Measurements from ENCODE around the gene FAM81A.

The FAM81A gene

DNA sequence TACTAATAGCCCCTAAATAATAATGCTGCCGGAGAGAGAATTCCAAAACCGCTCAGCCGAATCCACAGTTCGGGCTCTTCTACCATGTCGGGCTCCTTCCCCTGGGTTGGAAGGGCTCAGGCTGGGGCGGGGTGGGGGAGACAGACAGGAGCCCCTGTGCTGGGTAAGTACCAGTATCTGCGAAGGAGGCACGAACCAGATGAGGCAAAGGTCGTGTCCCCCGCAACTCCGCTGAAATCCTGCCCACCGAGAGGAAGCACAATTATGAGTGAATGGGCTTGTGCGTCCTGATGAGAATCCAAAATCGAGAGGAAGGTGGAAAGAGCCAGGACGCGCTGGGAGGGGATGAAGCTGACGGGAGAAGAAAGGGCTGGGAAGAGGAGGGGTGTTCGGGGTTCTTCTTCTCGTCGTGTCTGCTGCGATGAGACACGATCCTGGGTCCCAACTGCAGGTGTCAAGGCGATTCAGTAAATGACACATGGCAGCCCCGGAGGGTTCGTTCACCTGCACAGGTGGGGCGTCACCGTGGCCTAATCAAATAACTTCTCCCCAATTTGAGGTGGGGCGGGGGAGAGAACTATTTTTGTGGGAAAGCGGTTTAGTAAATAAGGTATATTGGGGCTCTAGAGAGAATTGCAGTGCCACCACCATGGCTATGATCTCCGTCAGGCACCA lies 707 bp upstream of the FAM81A start:
- DNase-seq (ENCODE audit: low spot score), result no peak

DNA sequence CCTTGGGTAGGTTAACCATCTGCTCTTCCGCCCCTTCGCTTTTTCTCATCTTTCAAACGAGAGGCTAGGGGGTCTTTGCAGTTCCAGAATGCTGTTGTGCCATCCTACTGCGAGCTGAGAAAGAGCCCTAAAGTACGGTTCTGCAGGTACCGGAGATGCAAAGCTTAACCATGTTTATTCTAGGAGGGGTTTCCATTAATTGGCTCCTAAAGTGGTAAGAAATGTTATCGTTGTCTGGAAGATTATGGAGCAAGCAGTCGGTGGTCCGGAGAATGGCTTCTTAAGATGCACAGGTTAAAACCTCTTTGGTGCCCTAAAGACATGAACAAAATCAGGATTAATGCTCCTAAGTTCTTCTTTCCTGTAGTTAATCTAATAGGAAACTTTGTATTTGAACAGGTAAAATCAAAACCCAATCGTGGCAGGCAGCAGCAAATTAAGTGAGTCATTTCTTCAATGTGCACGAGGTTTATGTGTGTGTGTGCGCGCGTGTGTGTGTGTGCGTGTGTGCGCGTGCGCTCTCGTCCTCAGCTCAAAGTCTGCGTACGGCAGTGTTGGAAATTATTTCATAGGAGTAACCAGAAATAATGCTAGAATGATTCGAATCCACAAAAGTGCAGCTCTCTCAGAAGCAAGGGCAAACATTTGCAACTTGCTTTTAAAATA lies 772 bp downstream of the FAM81A start:
- Histone ChIP-seq H3K4me3 (ENCODE audit: severe bottlenecking) (peak overlapping the region; percentile 49), H3K36me3 (ENCODE audit: low read depth) (no peaks in the 10 kb centered on the region), H3K9me3 (ENCODE audit: severe bottlenecking) (no peaks in the 10 kb centered on the region), H3K27me3 (ENCODE audit: insufficient read depth, poor library complexity, severe bottlenecking) (peaks cover 15% of the 10 kb centered on the region), H3K4me1 (ENCODE audit: insufficient read depth, poor library complexity, severe bottlenecking) (no peaks in the 10 kb centered on the region), H3K27ac (ENCODE audit: poor library complexity, severe bottlenecking) (no peak overlapping the region)
- ATAC-seq (ENCODE audit: low read depth) (peak; percentile 3; the same call in 2 of the 3 replicates), DNase-seq (ENCODE audit: low spot score) (no peak)
- TF ChIP-seq, protein P1, sequence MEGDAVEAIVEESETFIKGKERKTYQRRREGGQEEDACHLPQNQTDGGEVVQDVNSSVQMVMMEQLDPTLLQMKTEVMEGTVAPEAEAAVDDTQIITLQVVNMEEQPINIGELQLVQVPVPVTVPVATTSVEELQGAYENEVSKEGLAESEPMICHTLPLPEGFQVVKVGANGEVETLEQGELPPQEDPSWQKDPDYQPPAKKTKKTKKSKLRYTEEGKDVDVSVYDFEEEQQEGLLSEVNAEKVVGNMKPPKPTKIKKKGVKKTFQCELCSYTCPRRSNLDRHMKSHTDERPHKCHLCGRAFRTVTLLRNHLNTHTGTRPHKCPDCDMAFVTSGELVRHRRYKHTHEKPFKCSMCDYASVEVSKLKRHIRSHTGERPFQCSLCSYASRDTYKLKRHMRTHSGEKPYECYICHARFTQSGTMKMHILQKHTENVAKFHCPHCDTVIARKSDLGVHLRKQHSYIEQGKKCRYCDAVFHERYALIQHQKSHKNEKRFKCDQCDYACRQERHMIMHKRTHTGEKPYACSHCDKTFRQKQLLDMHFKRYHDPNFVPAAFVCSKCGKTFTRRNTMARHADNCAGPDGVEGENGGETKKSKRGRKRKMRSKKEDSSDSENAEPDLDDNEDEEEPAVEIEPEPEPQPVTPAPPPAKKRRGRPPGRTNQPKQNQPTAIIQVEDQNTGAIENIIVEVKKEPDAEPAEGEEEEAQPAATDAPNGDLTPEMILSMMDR (IDR thresholded peaks at IDR 0.05; ENCODE audit: poor library complexity, severe bottlenecking), result no peak

More for the DNA sequence above, 707 bp upstream of the FAM81A start:
- Histone ChIP-seq H3K27ac (ENCODE audit: poor library complexity, severe bottlenecking) (no peak overlapping the region), H3K27me3 (ENCODE audit: insufficient read depth, poor library complexity, severe bottlenecking) (peaks cover 15% of the 10 kb centered on the region), H3K4me1 (ENCODE audit: insufficient read depth, poor library complexity, severe bottlenecking) (no peaks in the 10 kb centered on the region), H3K4me3 (ENCODE audit: severe bottlenecking) (peak overlapping the region; percentile 49), H3K36me3 (ENCODE audit: low read depth) (no peaks in the 10 kb centered on the region), H3K9me3 (ENCODE audit: severe bottlenecking) (no peaks in the 10 kb centered on the region)
- ATAC-seq (ENCODE audit: low read depth), result no peak
- TF ChIP-seq, protein P1 (IDR thresholded peaks at IDR 0.05; ENCODE audit: poor library complexity, severe bottlenecking), result no peak

DNA sequence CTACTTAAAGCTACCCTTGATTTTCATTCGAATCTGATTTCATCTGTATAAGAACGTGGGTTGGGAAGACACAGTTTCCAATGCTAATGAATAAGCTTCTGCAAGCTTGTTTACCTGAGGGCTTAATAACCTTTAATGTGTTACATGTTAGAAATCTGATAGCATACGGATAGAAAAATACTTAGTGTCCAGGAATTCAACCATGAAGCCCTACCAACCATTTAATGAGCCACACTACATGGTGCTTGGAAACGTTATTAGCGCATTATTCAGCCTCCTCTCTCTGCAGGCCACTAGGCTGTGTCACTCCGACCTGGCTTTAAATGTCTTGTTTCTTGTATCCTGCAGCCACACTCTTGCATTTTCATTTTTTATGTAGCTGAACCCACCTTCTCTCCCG lies 1.6 kb downstream of the FAM81A start:
- TF ChIP-seq, protein P1 (IDR thresholded peaks at IDR 0.05; ENCODE audit: poor library complexity, severe bottlenecking), result no peak
- Histone ChIP-seq H3K27ac (ENCODE audit: poor library complexity, severe bottlenecking) (no peak overlapping the region), H3K36me3 (ENCODE audit: low read depth) (no peaks in the 10 kb centered on the region), H3K4me3 (ENCODE audit: severe bottlenecking) (no peak overlapping the region), H3K4me1 (ENCODE audit: insufficient read depth, poor library complexity, severe bottlenecking) (no peaks in the 10 kb centered on the region), H3K9me3 (ENCODE audit: severe bottlenecking) (no peaks in the 10 kb centered on the region), H3K27me3 (ENCODE audit: insufficient read depth, poor library complexity, severe bottlenecking) (peaks cover 15% of the 10 kb centered on the region)
- no peak for DNase-seq (ENCODE audit: low spot score)
- ATAC-seq (ENCODE audit: low read depth), result no peak

DNA sequence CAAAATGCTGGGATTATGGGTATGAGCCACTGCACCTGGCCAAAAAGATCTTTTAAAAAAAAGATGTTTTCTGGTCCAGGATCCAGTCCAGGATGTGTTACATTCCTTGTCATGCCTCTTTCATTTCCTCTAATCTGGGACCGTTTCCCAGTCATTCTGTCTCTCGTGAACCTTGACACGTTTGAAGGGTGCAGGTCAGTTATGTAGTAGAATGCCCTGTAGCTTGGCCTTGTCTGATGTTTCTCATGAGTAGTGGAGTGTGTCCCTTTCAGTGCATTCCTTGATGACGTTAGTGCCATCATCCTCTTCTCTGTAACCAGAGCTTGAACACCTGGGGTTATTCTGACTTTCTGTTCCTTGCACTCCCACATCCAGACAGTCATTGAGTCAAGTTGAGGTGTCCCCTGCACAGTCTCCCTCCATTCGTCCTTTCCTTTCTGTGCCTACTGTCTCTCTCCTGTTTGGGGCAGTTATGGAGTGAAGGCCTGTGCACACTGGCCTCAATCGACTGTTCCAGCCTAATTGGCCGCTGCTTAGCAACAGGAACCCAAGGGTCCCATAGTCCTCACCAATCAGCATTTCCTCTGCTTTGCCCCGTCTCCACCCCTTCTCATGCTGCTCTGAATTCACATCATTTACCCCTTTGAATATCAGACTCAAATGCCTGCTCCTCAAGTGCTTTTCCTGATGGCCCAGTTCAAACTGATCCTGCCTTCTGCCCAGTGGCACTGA lies 5.5 kb downstream of the FAM81A start:
- DNase-seq (ENCODE audit: low spot score), result no peak
- no peaks in the 10 kb centered on the region for H3K9me3 ChIP-seq (ENCODE audit: severe bottlenecking)
- H3K4me1 ChIP-seq (ENCODE audit: insufficient read depth, poor library complexity, severe bottlenecking), result no peaks in the 10 kb centered on the region
- H3K4me3 ChIP-seq (ENCODE audit: severe bottlenecking), result no peak overlapping the region
- H3K27me3 ChIP-seq (ENCODE audit: insufficient read depth, poor library complexity, severe bottlenecking), result no peaks in the 10 kb centered on the region
- TF ChIP-seq, protein P1 (IDR thresholded peaks at IDR 0.05; ENCODE audit: poor library complexity, severe bottlenecking), result no peak
- ATAC-seq (ENCODE audit: low read depth), result no peak
- no peak overlapping the region for H3K27ac ChIP-seq (ENCODE audit: poor library complexity, severe bottlenecking)
- no peaks in the 10 kb centered on the region for H3K36me3 ChIP-seq (ENCODE audit: low read depth)
